ENCODE data around the gene CYBC1.

CYBC1 gene

GRCh38 chr17:82405051-82405450, 45.5 kb downstream of the CYBC1 start:
- no peak for DNase-seq

GRCh38 chr17:82403662-82404660, 46.6 kb downstream of the CYBC1 start:
- DNase-seq: no peak

GRCh38 chr17:82402865-82403264, 47.7 kb downstream of the CYBC1 start:
- no peak for DNase-seq

- no peak for DNase-seq
Measured at GRCh38 chr17:82400830-82401229, 49.7 kb downstream of the CYBC1 start.

DNA sequence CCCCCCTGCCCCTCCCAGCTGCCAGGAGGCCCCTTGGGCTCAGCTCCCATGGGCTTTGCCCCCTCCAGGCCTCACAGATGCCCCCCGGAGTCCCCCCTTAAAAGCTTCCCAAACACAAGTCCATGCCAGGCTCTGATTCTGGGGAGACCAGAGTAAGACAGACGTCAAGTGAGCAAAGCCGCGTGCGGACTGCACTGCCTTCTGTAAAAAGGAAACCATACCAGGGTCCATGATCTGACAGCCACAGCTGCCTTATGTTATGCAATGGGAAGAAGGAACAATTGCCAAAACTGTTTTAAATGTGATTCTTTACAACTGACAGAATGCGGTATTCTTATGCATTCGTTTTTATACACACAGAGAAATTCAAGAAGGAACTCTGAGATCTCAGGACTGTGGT, 50.3 kb downstream of the CYBC1 start:
- no peak for DNase-seq

DNA sequence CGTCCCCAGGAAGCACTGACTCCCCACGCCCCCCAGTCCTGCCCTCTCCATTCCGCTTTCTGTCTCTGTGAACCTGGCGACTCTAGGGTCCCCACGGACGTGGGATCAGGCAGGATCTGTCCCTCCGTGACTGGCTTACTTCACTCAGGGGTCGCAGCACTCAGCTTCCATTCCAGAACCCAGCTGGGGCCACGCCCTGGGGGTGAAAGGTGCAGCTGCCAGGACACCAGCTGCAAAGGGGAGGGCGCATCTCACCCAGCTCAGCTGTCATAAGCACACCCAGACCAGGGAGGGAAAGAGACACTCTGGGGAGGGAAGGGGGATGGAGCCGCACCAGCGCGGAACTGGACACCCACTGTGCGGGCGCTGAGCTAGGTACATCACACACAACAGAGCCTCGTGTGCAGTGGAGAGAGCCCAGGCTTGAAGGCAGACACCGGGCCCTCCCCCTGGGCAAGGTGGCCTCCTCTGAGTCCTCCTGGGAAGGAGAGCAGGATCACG, 50.9 kb downstream of the CYBC1 start:
- peak; percentile 79 for DNase-seq

DNA sequence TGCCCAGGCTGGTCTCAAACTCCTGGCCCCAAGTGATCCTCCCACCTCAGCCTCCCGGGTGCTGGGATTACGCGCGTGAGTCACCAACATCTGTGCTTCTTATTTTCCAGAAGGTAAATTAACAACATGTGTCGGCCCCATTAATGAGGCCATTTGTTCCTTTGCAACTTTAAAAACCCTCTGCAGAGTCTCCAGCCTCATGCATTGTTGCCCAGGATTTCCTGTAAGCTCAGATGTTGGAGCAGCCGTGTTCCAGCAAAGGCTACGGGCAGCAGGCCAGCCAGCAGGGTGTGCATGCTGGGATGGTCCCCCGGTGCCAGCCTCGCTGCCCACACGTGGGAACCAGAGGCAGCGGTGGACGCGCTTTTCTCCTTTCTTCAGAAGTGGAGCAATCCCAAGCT, 51.5 kb downstream of the CYBC1 start:
- peak; percentile 90 for DNase-seq

- DNase-seq: no peak
Measured at GRCh38 chr17:82397449-82398335, 52.9 kb downstream of the CYBC1 start.

- DNase-seq: peak; percentile 28
Measured at GRCh38 chr17:82396601-82397435, 53.7 kb downstream of the CYBC1 start.

DNA sequence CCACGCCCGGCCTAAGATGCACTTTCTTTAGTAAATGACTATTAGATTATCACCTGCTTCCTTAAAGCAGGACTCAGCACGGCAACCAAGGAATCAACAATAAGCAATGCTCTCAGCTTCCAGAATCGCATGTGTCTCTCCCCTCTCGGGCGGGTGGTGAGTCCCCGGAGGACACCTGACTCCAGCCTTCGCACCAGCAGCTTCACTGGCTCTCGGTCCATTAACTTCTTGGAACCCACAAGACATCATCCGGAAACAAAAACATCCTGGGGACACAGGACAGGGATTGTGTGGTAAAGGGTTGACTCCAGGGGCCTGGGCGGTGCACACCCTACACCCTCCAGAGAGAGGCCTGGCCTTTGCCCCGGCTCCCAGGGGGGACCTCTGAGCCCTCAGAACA, 56.3 kb downstream of the CYBC1 start:
- DNase-seq: peak; percentile 8

GRCh38 chr17:82392941-82393340, 57.6 kb downstream of the CYBC1 start:
- DNase-seq: no peak
